Gastroesophageal sphincter (tissue), 4 donors: Measurements from ENCODE around the gene PGPEP1. TPM values are rescaled to one million over a fixed set of nuclear protein-coding genes. Genes with fewer than 3 reads are reported as not detected.

Experiments
- ATAC-seq: fragments of 150-250 bp; one replicate; pipeline ENCODE4 v1.9.1; 2016; ENCODE audit warnings: mild to moderate bottlenecking, moderate library complexity
- H3K27ac ChIP-seq, 4 donors: fragments of 200-600 bp; sonication (generic) in 3 of 4; 1 replicate in 3 of 4; 2 replicates in 1 of 4; pipeline ENCODE4 v1.5.1; 2016 to 2019
- H3K27me3 ChIP-seq: fragments of 200-600 bp; sonication (generic); one replicate; pipeline ENCODE4 v1.5.1; 2019
- H3K36me3 ChIP-seq, 2 donors: fragments of 200-600 bp; sonication (generic); one replicate each; pipeline ENCODE4 v1.5.1; 2019; ENCODE audit warnings: control low read depth in 1 of 2
- H3K4me1 ChIP-seq, 3 donors: fragments of 200-600 bp; sonication (generic); 1 replicate in 2 of 3; 2 replicates in 1 of 3; pipeline ENCODE4 v1.5.1; 2016 to 2019; ENCODE audit warnings: control low read depth in 2 of 3
- H3K4me3 ChIP-seq, 2 donors: fragments of 200-600 bp; sonication (generic); one replicate each; pipeline ENCODE4 v1.5.1; 2019; ENCODE audit warnings: mild to moderate bottlenecking in 1 of 2, moderate library complexity in 1 of 2
- H3K9me3 ChIP-seq, 3 donors: fragments of 200-600 bp; sonication (generic); one replicate each; pipeline ENCODE4 v1.5.1; 2017 to 2019; ENCODE audit warnings: control low read depth in 2 of 3
- EP300 ChIP-seq: sonication (generic); formaldehyde crosslinking; IDR thresholded peaks from one replicate; pipeline ENCODE4 v1.6.1; 2017; ENCODE audit warnings: antibody characterized with exemption, mild to moderate bottlenecking
- POLR2A ChIP-seq, 2 donors: fragments of 450-650 bp; IDR thresholded peaks; one replicate each; pipeline ENCODE4 v1.6.1; 2017; ENCODE audit warnings: antibody characterized with exemption in 2 of 2, mild to moderate bottlenecking in 2 of 2, moderate library complexity in 1 of 2
- POLR2AphosphoS5 ChIP-seq: sonication (generic); formaldehyde crosslinking; IDR thresholded peaks from one replicate; pipeline ENCODE4 v1.6.1; 2017; ENCODE audit warnings: antibody characterized with exemption
- WGBS, 2 donors: methylation state at CpG; one replicate each; pipeline ENCODE4 v1.1.5; 2018; ENCODE audit warnings: low coverage in 1 of 2; 5-methylcytosine and 5-hydroxymethylcytosine counted together
- total RNA-seq, 4 donors: library from RNA; depleted of rRNA; stranded (reverse); fragments of >200 nt; gene quantifications; one replicate each; pipeline ENCODE4 v1.1.0, GENCODE V29; 2016
- TF ChIP-seq, protein P1 (sequence below), 4 experiments: fragments of 200-600 bp in 2 of 4; fragments of 450-650 bp in 2 of 4; sonication (generic) in 1 of 4; IDR thresholded peaks; one replicate each; pipeline ENCODE4 v1.5.1; 2017 to 2019; ENCODE audit warnings: antibody characterized with exemption in 4 of 4, mild to moderate bottlenecking in 2 of 4, moderate library complexity in 2 of 4

Gene PGPEP1, protein sequence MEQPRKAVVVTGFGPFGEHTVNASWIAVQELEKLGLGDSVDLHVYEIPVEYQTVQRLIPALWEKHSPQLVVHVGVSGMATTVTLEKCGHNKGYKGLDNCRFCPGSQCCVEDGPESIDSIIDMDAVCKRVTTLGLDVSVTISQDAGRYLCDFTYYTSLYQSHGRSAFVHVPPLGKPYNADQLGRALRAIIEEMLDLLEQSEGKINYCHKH
- 10 to 100 TPM; 15.0 to 38.2 (median 23.1) TPM for total RNA-seq

DNA sequence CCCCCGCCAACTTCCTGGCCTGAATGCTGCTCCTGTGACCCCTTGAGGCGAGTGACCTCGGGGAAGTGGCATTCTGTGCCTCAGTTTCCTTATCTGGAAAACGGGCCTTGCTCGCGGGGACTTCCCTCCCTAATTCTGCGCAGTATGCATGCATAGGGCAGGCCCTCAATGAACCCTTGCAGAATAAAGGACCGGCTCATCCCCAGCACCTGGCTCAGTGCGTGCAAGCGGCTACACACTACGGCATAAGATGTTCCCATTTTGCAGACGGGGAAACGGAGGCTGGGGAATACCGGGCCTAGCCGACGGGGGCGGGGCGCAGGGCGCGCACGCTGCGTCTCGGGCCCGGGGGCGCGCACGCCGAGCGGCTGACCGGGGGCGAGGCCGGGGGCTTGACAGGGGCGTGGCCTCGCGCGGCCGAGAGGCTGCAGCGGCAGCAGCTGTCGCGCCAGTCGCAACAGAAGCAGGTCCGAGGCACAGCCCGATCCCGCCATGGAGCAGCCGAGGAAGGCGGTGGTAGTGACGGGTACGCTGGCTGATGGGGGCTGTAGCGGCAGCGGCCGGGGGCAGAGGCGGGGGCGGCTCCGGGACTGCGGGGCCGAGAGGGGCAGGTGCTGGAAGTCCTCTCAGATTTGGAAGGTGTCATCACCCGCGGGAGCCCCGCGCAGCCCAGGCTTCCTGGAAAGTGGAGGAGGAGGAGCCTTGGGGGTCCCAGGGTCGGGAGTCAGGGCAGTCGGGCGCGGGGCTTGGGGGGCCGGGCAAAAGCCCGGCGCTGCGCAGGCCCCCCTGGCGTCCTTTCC is at the start of gene PGPEP1:
TSS of gene PGPEP1 (plus strand) at position 409 of the 800 bp plus-strand sequence. CDS start at position 493, 84 bp downstream.
- peaks cover 0 to 49% (median 3%) of the 10 kb centered on the region in 3 donors for H3K4me1 ChIP-seq
- peak within 1 kb of the TSS; percentile 2 to 90 (median 84) for H3K27ac ChIP-seq
- TF ChIP-seq EP300 = no peak
- TF ChIP-seq, protein P1, sequence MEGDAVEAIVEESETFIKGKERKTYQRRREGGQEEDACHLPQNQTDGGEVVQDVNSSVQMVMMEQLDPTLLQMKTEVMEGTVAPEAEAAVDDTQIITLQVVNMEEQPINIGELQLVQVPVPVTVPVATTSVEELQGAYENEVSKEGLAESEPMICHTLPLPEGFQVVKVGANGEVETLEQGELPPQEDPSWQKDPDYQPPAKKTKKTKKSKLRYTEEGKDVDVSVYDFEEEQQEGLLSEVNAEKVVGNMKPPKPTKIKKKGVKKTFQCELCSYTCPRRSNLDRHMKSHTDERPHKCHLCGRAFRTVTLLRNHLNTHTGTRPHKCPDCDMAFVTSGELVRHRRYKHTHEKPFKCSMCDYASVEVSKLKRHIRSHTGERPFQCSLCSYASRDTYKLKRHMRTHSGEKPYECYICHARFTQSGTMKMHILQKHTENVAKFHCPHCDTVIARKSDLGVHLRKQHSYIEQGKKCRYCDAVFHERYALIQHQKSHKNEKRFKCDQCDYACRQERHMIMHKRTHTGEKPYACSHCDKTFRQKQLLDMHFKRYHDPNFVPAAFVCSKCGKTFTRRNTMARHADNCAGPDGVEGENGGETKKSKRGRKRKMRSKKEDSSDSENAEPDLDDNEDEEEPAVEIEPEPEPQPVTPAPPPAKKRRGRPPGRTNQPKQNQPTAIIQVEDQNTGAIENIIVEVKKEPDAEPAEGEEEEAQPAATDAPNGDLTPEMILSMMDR (IDR thresholded peaks at IDR 0.05) = peak in 1 of 4 experiments; percentile 22
- TF ChIP-seq POLR2AphosphoS5 = no peak
- TF ChIP-seq POLR2A (IDR thresholded peaks at IDR 0.05) = peak; percentile 26 to 55
- 0% methylated on average over 4 of the region's 69 CpGs; no CpG with 5 or more reads in 1 of the 2 donors for WGBS, 2 donors
- H3K36me3 ChIP-seq = peaks cover 0 to 23% of the 10 kb centered on the region in 2 donors
- no peaks in the 10 kb centered on the region for H3K27me3 ChIP-seq
- peak within 1 kb of the TSS; percentile 63 to 83 for H3K4me3 ChIP-seq
- no peaks in the 10 kb centered on the region for H3K9me3 ChIP-seq
- ATAC-seq = peak; percentile 79

DNA sequence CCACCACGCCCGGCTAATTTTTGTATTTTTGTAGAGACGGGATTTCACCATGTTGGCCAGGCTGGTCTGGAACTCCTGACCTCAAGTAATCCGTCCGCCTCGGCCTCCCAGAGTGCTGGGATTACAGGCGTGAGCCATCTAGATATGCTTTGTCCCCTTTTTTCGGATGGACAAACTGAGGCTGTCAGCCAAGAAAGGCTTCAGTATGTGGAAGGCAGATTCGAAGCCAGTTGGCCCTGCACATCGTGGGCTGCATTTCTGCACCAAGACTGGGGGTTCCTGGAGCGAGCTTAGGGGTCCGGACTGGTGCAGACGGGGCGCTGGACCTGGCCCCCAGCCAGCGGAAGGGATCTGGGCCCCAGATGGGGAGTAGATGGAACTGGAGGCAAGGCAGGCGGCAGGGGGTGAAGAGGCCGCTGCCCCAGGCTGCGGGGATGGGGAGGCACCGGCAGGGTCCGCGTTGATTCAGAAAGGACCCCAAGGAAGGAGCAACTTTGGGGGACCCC is 49.3 kb upstream of the PGPEP1 start:
- WGBS, 2 donors = 59% methylated on average over 6 of the region's 21 CpGs; no CpG with 5 or more reads in 1 of the 2 donors
- no peak for ATAC-seq
- Histone ChIP-seq H3K4me3 (peak overlapping the region; percentile 73 to 83), H3K36me3 (no peaks in the 10 kb centered on the region), H3K27ac (peak overlapping the region; percentile 89 to 99 (median 99)), H3K4me1 (peaks cover 0 to 48% (median 20%) of the 10 kb centered on the region in 3 donors), H3K27me3 (no peaks in the 10 kb centered on the region), H3K9me3 (no peaks in the 10 kb centered on the region)
- no peak for TF ChIP-seq POLR2A (IDR thresholded peaks at IDR 0.05)
- TF ChIP-seq, protein P1 (IDR thresholded peaks at IDR 0.05) = no peak
- no peak for TF ChIP-seq POLR2AphosphoS5
- TF ChIP-seq EP300 = no peak

DNA sequence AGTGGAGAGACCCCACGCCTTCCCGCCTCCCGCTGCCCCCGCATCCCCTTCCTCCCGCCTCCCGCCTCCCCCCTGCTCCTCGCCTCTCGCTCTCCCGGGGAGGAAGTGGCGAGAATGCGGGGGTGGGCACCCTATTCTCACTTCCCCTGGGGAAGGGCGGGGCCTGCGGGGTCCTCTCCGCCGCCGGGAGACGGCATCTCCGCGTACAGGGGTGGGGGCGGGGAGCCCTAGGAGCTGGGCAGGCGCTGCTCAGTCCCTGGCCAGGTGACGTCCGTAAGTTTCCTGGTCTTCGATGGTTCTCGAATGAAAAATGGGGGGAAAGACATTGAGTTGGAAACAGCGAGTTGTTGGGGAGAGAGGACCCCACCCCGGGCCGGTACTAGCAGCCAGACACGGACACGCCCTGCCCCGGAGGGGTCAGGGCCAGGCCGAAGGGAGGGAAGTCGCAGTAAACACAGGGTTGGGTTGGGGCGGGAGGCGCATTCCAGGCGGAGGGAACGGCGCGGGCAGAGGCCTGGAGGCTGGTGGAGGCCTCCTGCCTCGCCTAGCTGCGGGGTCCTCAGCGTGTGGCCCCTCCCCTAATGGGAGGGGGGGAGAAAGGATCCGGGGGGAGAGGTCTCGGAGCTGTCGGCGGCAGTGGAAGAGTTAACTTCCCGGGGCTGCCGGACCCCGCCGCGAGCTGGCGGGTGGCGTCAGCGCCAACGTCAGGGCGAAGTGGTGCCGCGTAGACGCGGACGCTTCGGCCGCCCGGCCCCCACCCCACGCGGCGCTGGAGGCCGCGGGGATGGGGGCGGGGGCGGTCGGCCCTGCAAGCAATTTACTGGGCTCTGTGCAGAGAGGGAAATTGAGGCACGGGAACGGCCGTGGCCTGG is 48.6 kb upstream of the PGPEP1 start:
- Histone ChIP-seq H3K4me3 (peak overlapping the region; percentile 73 to 83), H3K27ac (peak overlapping the region; percentile 89 to 99 (median 99)), H3K4me1 (peaks cover 0 to 48% (median 20%) of the 10 kb centered on the region in 3 donors), H3K36me3 (no peaks in the 10 kb centered on the region), H3K9me3 (no peaks in the 10 kb centered on the region), H3K27me3 (no peaks in the 10 kb centered on the region)
- peak; percentile 64 to 75 for TF ChIP-seq POLR2A (IDR thresholded peaks at IDR 0.05)
- TF ChIP-seq, protein P1 (IDR thresholded peaks at IDR 0.05) = peak in 1 of 4 experiments; percentile 15
- no peak for TF ChIP-seq EP300
- peak; percentile 89 for TF ChIP-seq POLR2AphosphoS5
- ATAC-seq = peak; percentile 81
- WGBS, 2 donors = 0% methylated on average over 2 of the region's 75 CpGs; no CpG with 5 or more reads in 1 of the 2 donors

DNA sequence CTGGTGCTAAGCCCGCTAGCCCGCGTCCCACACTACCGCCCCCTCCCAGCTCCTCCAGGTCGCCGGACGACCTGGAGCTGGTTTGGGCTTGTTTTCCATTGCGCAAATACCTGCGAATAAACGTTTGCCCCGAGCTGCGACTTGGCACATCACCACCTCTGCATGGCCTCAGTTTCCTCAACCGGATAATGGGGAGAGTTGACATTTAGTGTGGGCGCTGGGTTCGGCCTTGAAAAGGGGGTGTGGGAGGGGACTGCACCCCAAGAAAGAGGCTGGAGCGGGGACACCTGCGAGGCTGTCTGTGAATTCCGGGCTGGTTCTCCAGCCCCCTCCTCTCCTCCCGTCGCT is 48.0 kb upstream of the PGPEP1 start:
- Histone ChIP-seq H3K36me3 (no peaks in the 10 kb centered on the region), H3K4me3 (peak overlapping the region; percentile 73 to 83), H3K27me3 (no peaks in the 10 kb centered on the region), H3K27ac (peak overlapping the region; percentile 89 to 99 (median 99)), H3K9me3 (no peaks in the 10 kb centered on the region), H3K4me1 (peaks cover 0 to 48% (median 20%) of the 10 kb centered on the region in 3 donors)
- ATAC-seq = no peak
- TF ChIP-seq POLR2AphosphoS5 (no peak), EP300 (no peak), POLR2A (IDR thresholded peaks at IDR 0.05) (no peak)
- TF ChIP-seq, protein P1 (IDR thresholded peaks at IDR 0.05) = no peak
- 0% methylated on average over 6 to 7 of the region's 20 CpGs for WGBS, 2 donors
